Bronchus fibroblast of lung (primary cell): ENCODE results near the gene ID2. TPM values are rescaled to one million over a fixed set of nuclear protein-coding genes. Genes with fewer than 3 reads are reported as not detected.

ENCODE experiments used
- total RNA-seq: library from RNA; depleted of rRNA; stranded (reverse); fragments of >200 nt; gene quantifications from 2 replicates; pipeline ENCODE4 v1.2.3, GENCODE V29; 2015

The ID2 gene, protein sequence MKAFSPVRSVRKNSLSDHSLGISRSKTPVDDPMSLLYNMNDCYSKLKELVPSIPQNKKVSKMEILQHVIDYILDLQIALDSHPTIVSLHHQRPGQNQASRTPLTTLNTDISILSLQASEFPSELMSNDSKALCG
- total RNA-seq: 26.3 and 27.2 TPM in 2 replicates

DNA sequence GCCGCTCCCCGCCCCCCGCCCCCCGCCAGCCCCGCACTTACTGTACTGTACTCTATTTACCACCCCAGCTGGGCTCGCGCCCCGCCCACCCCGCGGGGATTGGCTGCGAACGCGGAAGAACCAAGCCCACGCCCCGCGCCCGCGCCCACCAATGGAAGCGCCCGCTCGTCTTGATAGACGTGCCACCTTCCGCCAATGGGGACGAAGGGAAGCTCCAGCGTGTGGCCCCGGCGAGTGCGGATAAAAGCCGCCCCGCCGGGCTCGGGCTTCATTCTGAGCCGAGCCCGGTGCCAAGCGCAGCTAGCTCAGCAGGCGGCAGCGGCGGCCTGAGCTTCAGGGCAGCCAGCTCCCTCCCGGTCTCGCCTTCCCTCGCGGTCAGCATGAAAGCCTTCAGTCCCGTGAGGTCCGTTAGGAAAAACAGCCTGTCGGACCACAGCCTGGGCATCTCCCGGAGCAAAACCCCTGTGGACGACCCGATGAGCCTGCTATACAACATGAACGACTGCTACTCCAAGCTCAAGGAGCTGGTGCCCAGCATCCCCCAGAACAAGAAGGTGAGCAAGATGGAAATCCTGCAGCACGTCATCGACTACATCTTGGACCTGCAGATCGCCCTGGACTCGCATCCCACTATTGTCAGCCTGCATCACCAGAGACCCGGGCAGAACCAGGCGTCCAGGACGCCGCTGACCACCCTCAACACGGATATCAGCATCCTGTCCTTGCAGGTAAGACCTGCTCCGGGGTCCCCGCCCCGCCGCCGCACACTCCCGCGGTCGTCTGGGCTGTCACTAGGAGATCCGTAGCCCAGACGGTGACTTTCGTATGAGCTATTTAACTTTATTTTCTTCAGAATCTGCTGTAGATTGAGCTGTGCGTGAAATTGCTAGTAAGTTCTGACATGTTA is at the start of gene ID2:
Gene ID2 (plus strand): TSS at position 271 of the 907 bp plus-strand sequence. CDS start 110 bp downstream, at position 381.

Other genes starting within 250 kb of the ID2 start
- gene KIDINS220, start 155.6 kb downstream of the ID2 start, total RNA-seq: 20.1 and 23.2 TPM in 2 replicates